Aorta (tissue), 5 donors: Measurements from ENCODE around the gene MMAB. TPM values are rescaled to one million over a fixed set of nuclear protein-coding genes. Genes with fewer than 3 reads are reported as not detected.

Source experiments
- ATAC-seq: fragments of 200-7000 bp; cut with Tn5 transposase; one replicate; pipeline ENCODE4 v1.9.1; 2022; ENCODE audit warnings: moderate library complexity; ENCODE audit not compliant: low FRiP score
- DNase-seq, 2 donors: peaks; one replicate each; pipeline ENCODE4 v3.0.0-alpha.2; 2020
- H3K27ac ChIP-seq, 2 donors: one replicate each; pipeline ENCODE4 v1.5.1; 2013; ENCODE audit warnings: low read length in 2 of 2, mild to moderate bottlenecking in 2 of 2, moderate library complexity in 2 of 2, control low read depth in 1 of 2, inconsistent platforms in 1 of 2, low read depth in 1 of 2
- H3K27me3 ChIP-seq, 2 donors: one replicate each; pipeline ENCODE4 v1.6.1; 2013; ENCODE audit warnings: control low read depth in 1 of 2, low read length in 1 of 2, mild to moderate bottlenecking in 1 of 2, moderate library complexity in 1 of 2; ENCODE audit not compliant: insufficient read depth in 2 of 2, control insufficient read depth in 1 of 2
- H3K36me3 ChIP-seq, 2 donors: one replicate each; pipeline ENCODE4 v1.6.1; 2013; ENCODE audit warnings: control low read depth in 1 of 2, low read length in 1 of 2, mild to moderate bottlenecking in 1 of 2; ENCODE audit not compliant: insufficient read depth in 2 of 2, control insufficient read depth in 1 of 2
- H3K4me1 ChIP-seq, 2 donors: one replicate each; pipeline ENCODE4 v1.6.1; 2013; ENCODE audit warnings: low read length in 2 of 2, control low read depth in 1 of 2, mild to moderate bottlenecking in 1 of 2, moderate library complexity in 1 of 2; ENCODE audit not compliant: insufficient read depth in 2 of 2, control insufficient read depth in 1 of 2
- H3K4me3 ChIP-seq, 2 donors: one replicate each; pipeline ENCODE4 v1.5.1; 2013; ENCODE audit warnings: low read length in 2 of 2, control low read depth in 1 of 2, mild to moderate bottlenecking in 1 of 2
- H3K9me3 ChIP-seq: one replicate; pipeline ENCODE4 v1.6.1; 2013; ENCODE audit warnings: mild to moderate bottlenecking, low read length; ENCODE audit not compliant: control insufficient read depth
- WGBS, 2 donors: extraction: QIAGEN DNeasy Blood & Tissue Kit; methylation state at CpG; one replicate each; pipeline ENCODE4 v1.1.7; 2013; 5-methylcytosine and 5-hydroxymethylcytosine counted together
- intact Hi-C, 2 donors: fragments of 100-400 bp; cut with DNase I; formaldehyde crosslinking; loops; one replicate each; pipeline versions ENCODE4 v1.14.2 to v1.15.0; 2022
- long read RNA-seq, 2 donors: library from polyadenylated mRNA; unstranded; transcript quantifications; one replicate each; pipeline ENCODE4 v2.0.0, GENCODE V29; 2020 to 2021
- polyA plus RNA-seq, 2 donors: library from polyadenylated mRNA; stranded (reverse); fragments of 200-250 nt; gene quantifications; one replicate each; pipeline ENCODE4 v1.2.3, GENCODE V29; 2013
- total RNA-seq, 2 donors: library from RNA; stranded (reverse); fragmentation: NEBNext Ultra II Directional; extraction: Animal tissue kit (Norgen Biotek cat#: 25700); gene quantifications; one replicate each; pipeline ENCODE4 v1.2.1, GENCODE V29; 2021
- donor health status: healthy with polysubstance abuse.
- donor health status: Bipolar disorder and iron deficiency.
- donor health status: DM: no; HTN: no; CAD: no.
- donor health status: DM: no; HTN: no; CAD: no.
- donor health status: DM: yes; HTN: yes; CAD: no.

MMAB gene
- total RNA-seq (10 to 100 TPM; 17.8 to 26.4 TPM), polyA plus RNA-seq (10 to 100 TPM; 30.9 to 32.8 TPM)
- long read RNA-seq, donor 1, full-length matches to known transcripts = 16 of 26 reads
- long read RNA-seq, donor 1, partial matches to known transcripts = 0 of 26 reads
- long read RNA-seq, donor 1, other reads (novel, unspliced or antisense) = 10 of 26 reads
- long read RNA-seq, donor 2, full-length matches to known transcripts = 4 of 9 reads
- long read RNA-seq, donor 2, partial matches to known transcripts = 2 of 9 reads
- long read RNA-seq, donor 2, other reads (novel, unspliced or antisense) = 3 of 9 reads

- intact Hi-C loops = no loop called here
- H3K27ac ChIP-seq = peak within 1 kb of the TSS in 1 of 2 donors; percentile 58
- H3K4me3 ChIP-seq = peak within 1 kb of the TSS; percentile 86 to 92
- peaks cover 0 to 3% of the 10 kb centered on the region in 2 donors for H3K4me1 ChIP-seq
- H3K27me3 ChIP-seq = no peaks in the 10 kb centered on the region
- DNase-seq (peak; percentile 98 to 99), ATAC-seq (peak; percentile 98)
- 0% methylated on average over 72 to 74 of the region's 74 CpGs for WGBS, 2 donors
- H3K36me3 ChIP-seq = peaks cover 1 to 3% of the 10 kb centered on the region in 2 donors
- no peaks in the 10 kb centered on the region for H3K9me3 ChIP-seq
Observed at GRCh38 chr12:109573029-109573913, at the start of gene MMAB, which contains the start of gene MVK. Gene MMAB, minus strand, starts transcription at chr12:109573504. Its CDS starts 24 bp downstream, at chr12:109573480. Gene MVK, plus strand, starts transcription at chr12:109573794. Its CDS starts 1,029 bp downstream, at chr12:109574823.

- no peak overlapping the region for H3K27ac ChIP-seq
- intact Hi-C loops = no loop called here
- 14 to 20% methylated on average over 22 of the region's 22 CpGs for WGBS, 2 donors
Observed at GRCh38 chr12:109621901-109622364, 48.6 kb upstream of the MMAB start.

GRCh38 chr12:109621211-109621694 is 47.9 kb upstream of the MMAB start:
- 51 to 64% methylated on average over 1 of the region's 1 CpG for WGBS, 2 donors
- no peaks in the 10 kb centered on the region for H3K36me3 ChIP-seq
- no peak for DNase-seq
- H3K27ac ChIP-seq = no peak overlapping the region
- no peaks in the 10 kb centered on the region for H3K4me1 ChIP-seq
- no peaks in the 10 kb centered on the region for H3K27me3 ChIP-seq
- no peak overlapping the region for H3K4me3 ChIP-seq
- intact Hi-C loops = no loop called here
- ATAC-seq = no peak
- H3K9me3 ChIP-seq = no peaks in the 10 kb centered on the region

More at GRCh38 chr12:109621901-109622364, 48.6 kb upstream of the MMAB start:
- DNase-seq = no peak
- Histone ChIP-seq H3K36me3 (no peaks in the 10 kb centered on the region), H3K4me1 (no peaks in the 10 kb centered on the region), H3K4me3 (no peak overlapping the region), H3K9me3 (no peaks in the 10 kb centered on the region), H3K27me3 (no peaks in the 10 kb centered on the region)
- no peak for ATAC-seq

- Histone ChIP-seq H3K4me3 (no peak overlapping the region), H3K4me1 (no peaks in the 10 kb centered on the region), H3K9me3 (no peaks in the 10 kb centered on the region), H3K27ac (no peak overlapping the region), H3K27me3 (no peaks in the 10 kb centered on the region), H3K36me3 (no peaks in the 10 kb centered on the region)
- intact Hi-C loops = no loop called here
- ATAC-seq = no peak
- 78 to 82% methylated on average over 8 of the region's 8 CpGs for WGBS, 2 donors
- no peak for DNase-seq
Observed at GRCh38 chr12:109619002-109619604, 45.8 kb upstream of the MMAB start.

- H3K36me3 ChIP-seq = no peaks in the 10 kb centered on the region
- H3K27me3 ChIP-seq = no peaks in the 10 kb centered on the region
- ATAC-seq (no peak), DNase-seq (no peak)
- H3K27ac ChIP-seq = no peak overlapping the region
- H3K9me3 ChIP-seq = no peaks in the 10 kb centered on the region
- 76 to 82% methylated on average over 5 of the region's 5 CpGs for WGBS, 2 donors
- no peak overlapping the region for H3K4me3 ChIP-seq
- intact Hi-C loops = no loop called here
- H3K4me1 ChIP-seq = no peaks in the 10 kb centered on the region
Observed at GRCh38 chr12:109618082-109618481, 44.8 kb upstream of the MMAB start.

- Histone ChIP-seq H3K36me3 (no peaks in the 10 kb centered on the region), H3K4me3 (no peak overlapping the region), H3K4me1 (no peaks in the 10 kb centered on the region), H3K9me3 (no peaks in the 10 kb centered on the region), H3K27ac (no peak overlapping the region), H3K27me3 (no peaks in the 10 kb centered on the region)
- no peak for DNase-seq
- ATAC-seq = no peak
- 60 to 65% methylated on average over 10 of the region's 10 CpGs for WGBS, 2 donors
- intact Hi-C loops = no loop called here
Observed at GRCh38 chr12:109617491-109617890, 44.2 kb upstream of the MMAB start.

GRCh38 chr12:109615556-109616229 is 42.4 kb upstream of the MMAB start:
- no peaks in the 10 kb centered on the region for H3K36me3 ChIP-seq
- WGBS, 2 donors = 47% methylated on average over 14 of the region's 14 CpGs
- DNase-seq = no peak

More at GRCh38 chr12:109615556-109616229, 42.4 kb upstream of the MMAB start:
- Histone ChIP-seq H3K27ac (no peak overlapping the region), H3K27me3 (no peaks in the 10 kb centered on the region), H3K9me3 (no peaks in the 10 kb centered on the region), H3K4me1 (no peaks in the 10 kb centered on the region), H3K4me3 (no peak overlapping the region)
- intact Hi-C loops = no loop called here
- no peak for ATAC-seq
